ENCODE results near the gene CDK14. TPM values are rescaled to one million over a fixed set of nuclear protein-coding genes. Genes with fewer than 3 reads are reported as not detected.

Gene CDK14
- total and polyA plus RNA-seq, 10 of the 15 experiments (the other 5 are each of a cell fraction or from before 2014, with no cell fraction given) = 6.5 to 61.3 (median 24.2) TPM

DNA sequence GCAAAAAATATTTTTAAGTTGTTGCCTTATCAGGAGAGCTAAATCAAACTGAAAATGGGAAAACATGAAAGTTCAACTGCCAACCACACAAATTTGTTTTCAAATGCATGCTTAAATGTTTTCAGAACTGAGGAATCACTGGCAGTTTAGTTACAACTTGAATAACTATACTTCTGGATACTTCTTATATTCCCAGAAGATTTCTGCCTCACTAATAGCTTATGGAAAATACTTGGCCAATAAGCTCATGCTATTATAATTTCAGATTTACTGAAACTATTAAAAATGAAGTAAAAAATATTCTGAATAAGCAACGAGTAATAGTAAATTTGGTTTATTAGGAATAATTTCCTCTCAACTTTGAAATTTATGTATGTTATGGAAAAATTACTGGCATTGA lies 222.2 kb downstream of the CDK14 start:
- SMC1A ChIA-PET (ENCODE audit: uncharacterized antibody, unreplicated experiment) = interaction anchor here (0.8 to 4.2 kb wide), 14 partner anchors 13 to 216 kb away, joined by 3 to 20 read pairs (median 4); no protein-coding TSS in a partner anchor
- TF ChIP-seq, protein P1, sequence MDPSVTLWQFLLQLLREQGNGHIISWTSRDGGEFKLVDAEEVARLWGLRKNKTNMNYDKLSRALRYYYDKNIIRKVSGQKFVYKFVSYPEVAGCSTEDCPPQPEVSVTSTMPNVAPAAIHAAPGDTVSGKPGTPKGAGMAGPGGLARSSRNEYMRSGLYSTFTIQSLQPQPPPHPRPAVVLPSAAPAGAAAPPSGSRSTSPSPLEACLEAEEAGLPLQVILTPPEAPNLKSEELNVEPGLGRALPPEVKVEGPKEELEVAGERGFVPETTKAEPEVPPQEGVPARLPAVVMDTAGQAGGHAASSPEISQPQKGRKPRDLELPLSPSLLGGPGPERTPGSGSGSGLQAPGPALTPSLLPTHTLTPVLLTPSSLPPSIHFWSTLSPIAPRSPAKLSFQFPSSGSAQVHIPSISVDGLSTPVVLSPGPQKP (IDR thresholded peaks at IDR 0.05; ENCODE audit: low read depth, low read length) = no peak
- TF ChIP-seq ZNF384 (IDR thresholded peaks at IDR 0.05; ENCODE audit: borderline replicate concordance, low read depth, low read length) = no peak
- no peak for TF ChIP-seq SKIL (IDR thresholded peaks at IDR 0.05; ENCODE audit: low read depth, poor library complexity, severe bottlenecking)
- no peak for TF ChIP-seq HDAC6 (IDR thresholded peaks at IDR 0.05; ENCODE audit: unreplicated experiment)
- TF ChIP-seq MYB (IDR thresholded peaks at IDR 0.05; ENCODE audit: borderline replicate concordance, low read depth, low read length) = no peak
- no peak for TF ChIP-seq GABPA (IDR thresholded peaks at IDR 0.05; ENCODE audit: low read depth)
- TF ChIP-seq GATAD2B (conservative IDR thresholded peaks at IDR 0.05; ENCODE audit: low read depth) = no peak
- no peak for TF ChIP-seq JUNB (IDR thresholded peaks at IDR 0.05)
- TF ChIP-seq ESRRA (IDR thresholded peaks at IDR 0.05; ENCODE audit: low read length) = no peak
- no peak for TF ChIP-seq FOXM1 (IDR thresholded peaks at IDR 0.05; ENCODE audit: low read depth, low read length)
- TF ChIP-seq FOXK2 (IDR thresholded peaks at IDR 0.05) = no peak
- TF ChIP-seq ZNF207 (IDR thresholded peaks at IDR 0.05; ENCODE audit: borderline replicate concordance) = no peak
- no peak for TF ChIP-seq PRDM15 (CRISPR knock-in tag; IDR thresholded peaks at IDR 0.05)
- no peak for TF ChIP-seq EGR1 (IDR thresholded peaks at IDR 0.05; ENCODE audit: borderline replicate concordance in 1 of 2, low read depth in 2 of 2, low read length in 2 of 2)
- TF ChIP-seq TCF12 (IDR thresholded peaks at IDR 0.05; ENCODE audit: low read depth, low read length) = no peak
- TF ChIP-seq MTA3 (IDR thresholded peaks at IDR 0.05; ENCODE audit: borderline replicate concordance, low read length) = no peak
- no peak for TF ChIP-seq EZH2 (IDR thresholded peaks at IDR 0.05; ENCODE audit: borderline replicate concordance, control insufficient read depth, low read depth, low read length)
- TF ChIP-seq POLR2AphosphoS2 (IDR thresholded peaks at IDR 0.05; ENCODE audit: low read depth, low read length) = no peak

More for the DNA sequence above, 222.2 kb downstream of the CDK14 start:
- 0 out of 2 replicates have a peak, but pooled peaks cover 4% of the 10 kb centered on the region for H3K4me1 ChIP-seq (ENCODE audit: control insufficient read depth, insufficient read depth, low read length)
- H3K4me2 ChIP-seq (ENCODE audit: control insufficient read depth, insufficient read depth) = no peak overlapping the region
- DNase-seq (ENCODE audit: low read depth, low spot score) (no peak), ATAC-seq (no peak), FAIRE-seq (no peak)
- H3K4me3 ChIP-seq = no peak overlapping the region
- no peaks in the 10 kb centered on the region for H3K27me3 ChIP-seq (replicated peaks in 1 of 2; ENCODE audit: control insufficient read depth in 2 of 2, insufficient read depth in 2 of 2, low read length in 1 of 2)
- ChIA-PET RAD21 (ENCODE audit: unreplicated experiment) (interaction anchor here (0.7 to 2.6 kb wide), 3 partner anchors 44 to 109 kb away, joined by 3 to 16 read pairs (median 4); no protein-coding TSS in a partner anchor), CTCF (interaction anchor here (0.8 to 2.0 kb wide), 4 partner anchors 24 to 117 kb away, joined by 3 to 13 read pairs (median 4); no protein-coding TSS in a partner anchor), POLR2A (no interaction called here)
- no peaks in the 10 kb centered on the region; the same call in 1 of the 3 replicates for H3K9me3 ChIP-seq (replicated peaks; ENCODE audit: control insufficient read depth, insufficient read depth, low read length)
- H3K9ac ChIP-seq (ENCODE audit: control insufficient read depth, insufficient read depth, low read length) = no peak overlapping the region
- 95% methylated on average over 1 of the region's 1 CpG for WGBS (ENCODE audit: insufficient coverage, insufficient replicate concordance, low lambda C conversion rate, missing lambda C conversion rate)
- H2AFZ ChIP-seq (ENCODE audit: control insufficient read depth, low read depth, low read length) = no peak overlapping the region
- no peaks in the 10 kb centered on the region for H3K79me2 ChIP-seq (ENCODE audit: control insufficient read depth, insufficient read depth, low read length)
- H3K36me3 ChIP-seq (ENCODE audit: control insufficient read depth in 2 of 2, insufficient read depth in 2 of 2, low read length in 1 of 2) = no peaks in the 10 kb centered on the region
- in situ Hi-C loops (cut with MboI) (no loop called here), intact Hi-C loops (cut with micrococcal nuclease; ENCODE audit: unreplicated experiment) (loop anchor here (5.0 kb wide), 1 partner anchor 91 kb away; no protein-coding TSS in a partner anchor)
- BruUV-seq (replicated peaks) = no TSS peak
- H3K27ac ChIP-seq (ENCODE audit: control insufficient read depth, insufficient read depth) = no peak overlapping the region
- H4K20me1 ChIP-seq (ENCODE audit: control insufficient read depth, insufficient read depth) = no peaks in the 10 kb centered on the region

Measured in GM12878 (cell line).